Left renal pelvis (tissue), 4 donors: ENCODE results near the gene LAMTOR4. TPM values are rescaled to one million over a fixed set of nuclear protein-coding genes. Genes with fewer than 3 reads are reported as not detected.
"Not testable (repeated sequence)": the region's sequence is repeated elsewhere in the genome, so short reads cannot be mapped to it uniquely, and the experiment has no call there.

ENCODE experiments used
- DNase-seq, 4 donors: peaks; one replicate each; pipeline ENCODE4 v3.0.0-alpha.2; 2013; ENCODE audit warnings: low read depth in 4 of 4, low spot score in 3 of 4
- polyA plus RNA-seq, 4 donors: library from polyadenylated mRNA; unstranded; fragments of 120-200 nt; gene quantifications; one replicate each; pipeline ENCODE4 v1.2.1, GENCODE V29; 2013; ENCODE audit not compliant: insufficient read length in 4 of 4

The LAMTOR4 gene
- polyA plus RNA-seq, 4 donors, result 79.5 to 129 (median 92.6) TPM

DNA sequence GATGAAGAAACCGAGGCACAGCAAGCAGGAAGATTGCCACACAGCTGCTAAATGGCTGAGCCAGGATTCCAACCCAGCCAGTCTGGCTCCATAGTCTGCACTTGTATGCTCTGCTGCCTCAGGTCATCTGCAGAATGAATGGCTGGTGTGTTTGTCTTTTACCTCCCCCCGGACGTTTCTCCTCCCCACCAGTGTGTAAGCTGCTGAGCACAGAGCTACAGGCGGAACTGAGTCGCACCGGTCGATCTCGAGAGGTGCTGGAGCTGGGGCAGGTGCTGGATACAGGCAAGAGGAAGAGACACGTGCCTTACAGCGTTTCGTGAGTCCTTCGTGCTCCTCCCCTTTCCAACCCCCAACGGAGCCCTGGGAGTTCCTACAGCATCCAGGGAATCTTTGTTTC, 26.7 kb upstream of the LAMTOR4 start:
- DNase-seq, result no peak

DNA sequence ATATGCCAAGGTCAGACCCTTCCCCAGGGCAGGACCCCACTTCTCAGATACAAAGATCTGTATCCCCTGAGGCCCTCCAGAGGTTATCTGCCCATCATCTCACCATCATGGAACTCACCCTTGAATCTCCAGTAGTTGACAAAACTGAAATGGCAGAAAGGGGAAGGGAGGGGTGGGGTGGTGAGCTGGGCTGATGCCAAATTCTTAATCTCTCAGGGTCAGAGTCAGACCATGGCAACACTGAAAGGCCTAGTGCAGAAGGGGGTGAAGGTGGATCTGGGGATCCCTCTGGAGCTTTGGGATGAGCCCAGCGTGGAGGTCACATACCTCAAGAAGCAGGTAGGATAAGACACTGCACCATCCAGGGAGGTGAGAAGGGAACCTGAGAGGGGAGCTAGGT, 26.1 kb upstream of the LAMTOR4 start:
- DNase-seq, result no peak

DNA sequence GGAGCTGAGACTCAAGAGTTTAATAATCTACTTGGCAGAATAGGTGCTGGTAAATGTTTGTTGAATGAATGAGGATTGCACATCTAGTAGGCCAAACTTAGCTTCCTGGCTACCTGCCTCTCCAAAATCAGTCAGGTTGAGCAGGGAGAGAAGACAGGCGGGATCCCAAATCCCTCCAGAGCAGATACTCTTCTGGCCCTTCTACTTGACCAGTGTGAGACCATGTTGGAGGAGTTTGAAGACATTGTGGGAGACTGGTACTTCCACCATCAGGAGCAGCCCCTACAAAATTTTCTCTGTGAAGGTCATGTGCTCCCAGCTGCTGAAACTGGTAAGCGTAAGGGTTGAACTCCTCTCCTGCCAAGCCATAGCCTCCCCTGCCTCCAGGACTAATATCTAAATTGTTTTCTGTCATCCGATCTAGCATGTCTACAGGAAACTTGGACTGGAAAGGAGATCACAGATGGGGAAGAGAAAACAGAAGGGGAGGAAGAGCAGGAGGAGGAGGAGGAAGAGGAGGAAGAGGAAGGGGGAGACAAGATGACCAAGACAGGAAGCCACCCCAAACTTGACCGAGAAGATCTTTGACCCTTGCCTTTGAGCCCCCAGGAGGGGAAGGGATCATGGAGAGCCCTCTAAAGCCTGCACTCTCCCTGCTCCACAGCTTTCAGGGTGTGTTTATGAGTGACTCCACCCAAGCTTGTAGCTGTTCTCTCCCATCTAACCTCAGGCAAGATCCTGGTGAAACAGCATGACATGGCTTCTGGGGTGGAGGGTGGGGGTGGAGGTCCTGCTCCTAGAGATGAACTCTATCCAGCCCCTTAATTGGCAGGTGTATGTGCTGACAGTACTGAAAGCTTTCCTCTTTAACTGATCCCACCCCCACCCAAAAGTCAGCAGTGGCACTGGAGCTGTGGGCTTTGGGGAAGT, 24.2 kb upstream of the LAMTOR4 start:
- DNase-seq, result no peak

DNA sequence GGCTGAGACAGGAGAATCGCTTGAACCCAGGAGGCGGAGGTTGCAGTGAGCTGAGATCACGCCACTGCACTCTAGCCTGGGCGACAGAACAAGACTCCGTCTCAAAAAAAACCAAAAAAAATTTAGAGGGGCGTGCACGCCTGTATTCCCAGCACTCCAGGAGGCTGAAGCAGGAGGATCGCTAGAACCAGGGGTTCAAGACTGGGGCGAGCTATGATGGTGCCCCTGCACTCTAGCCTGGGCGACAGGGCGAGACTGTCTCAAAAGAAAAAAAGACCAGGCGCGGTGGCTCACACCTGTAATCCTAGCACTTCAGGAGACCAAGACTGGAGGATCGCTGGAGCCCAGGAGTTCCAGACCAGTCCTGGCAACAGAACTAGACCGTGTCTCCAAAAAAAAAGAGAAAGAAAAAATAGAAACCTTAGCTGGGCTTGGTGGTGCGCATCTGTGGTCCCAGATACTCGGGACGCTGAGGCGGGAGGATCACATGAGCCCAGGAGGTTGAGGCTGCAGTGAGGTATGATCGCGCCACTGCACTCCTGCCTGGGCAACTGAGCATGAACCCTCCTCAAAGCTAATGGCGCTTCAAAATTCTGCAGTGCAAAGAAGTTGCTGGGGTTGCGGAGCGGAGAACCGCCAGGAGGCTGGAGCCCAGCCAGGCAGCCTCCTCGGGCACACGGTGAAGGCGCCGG, 22.3 kb upstream of the LAMTOR4 start:
- no peak for DNase-seq

DNA sequence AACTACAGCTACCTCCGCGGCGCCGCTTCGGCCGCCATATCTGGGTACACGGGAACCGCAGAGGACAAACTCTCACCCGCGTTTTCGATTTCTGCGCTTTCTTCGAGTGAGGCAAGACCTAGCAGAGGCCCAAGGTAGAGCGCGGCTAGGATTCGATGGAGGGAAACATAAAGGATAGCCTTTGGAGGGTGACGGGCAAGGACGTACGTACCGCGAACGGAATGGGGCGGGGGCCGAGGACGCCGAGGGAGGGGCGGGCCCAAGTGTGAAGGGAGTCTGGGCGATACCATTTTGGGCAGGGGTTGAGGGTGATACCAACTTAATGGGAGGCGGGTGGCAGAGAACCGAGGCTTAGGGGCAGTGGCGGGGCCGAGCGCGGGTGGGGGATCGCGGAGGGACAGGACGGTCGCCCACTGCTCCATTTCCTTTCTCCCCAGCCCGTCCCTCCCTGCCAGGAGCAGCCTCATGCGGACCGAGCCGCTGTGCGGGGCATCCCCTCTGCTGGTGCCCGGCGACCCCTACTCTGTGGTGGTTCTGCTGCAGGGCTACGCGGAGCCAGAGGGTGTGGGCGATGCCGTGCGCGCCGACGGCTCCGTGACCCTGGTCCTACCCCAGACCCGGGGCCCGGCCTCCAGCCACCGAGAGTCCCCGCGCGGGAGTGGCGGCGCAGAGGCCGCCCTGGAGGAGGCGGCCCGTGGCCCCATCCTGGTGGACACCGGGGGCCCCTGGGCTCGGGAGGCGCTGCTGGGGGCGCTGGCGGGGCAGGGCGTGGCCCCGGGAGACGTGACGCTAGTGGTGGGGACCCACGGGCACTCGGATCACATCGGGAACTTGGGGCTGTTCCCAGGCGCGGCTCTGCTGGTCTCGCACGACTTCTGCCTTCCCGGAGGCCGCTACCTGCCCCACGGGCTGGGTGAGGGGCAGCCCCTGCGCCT, 21.5 kb upstream of the LAMTOR4 start, which contains the start of gene MBLAC1:
Gene MBLAC1 (plus strand): TSS at position 37 of the 935 bp plus-strand sequence. CDS start 429 bp downstream, at position 466.
- DNase-seq, result peak; percentile 89 to 93 (median 92)

DNA sequence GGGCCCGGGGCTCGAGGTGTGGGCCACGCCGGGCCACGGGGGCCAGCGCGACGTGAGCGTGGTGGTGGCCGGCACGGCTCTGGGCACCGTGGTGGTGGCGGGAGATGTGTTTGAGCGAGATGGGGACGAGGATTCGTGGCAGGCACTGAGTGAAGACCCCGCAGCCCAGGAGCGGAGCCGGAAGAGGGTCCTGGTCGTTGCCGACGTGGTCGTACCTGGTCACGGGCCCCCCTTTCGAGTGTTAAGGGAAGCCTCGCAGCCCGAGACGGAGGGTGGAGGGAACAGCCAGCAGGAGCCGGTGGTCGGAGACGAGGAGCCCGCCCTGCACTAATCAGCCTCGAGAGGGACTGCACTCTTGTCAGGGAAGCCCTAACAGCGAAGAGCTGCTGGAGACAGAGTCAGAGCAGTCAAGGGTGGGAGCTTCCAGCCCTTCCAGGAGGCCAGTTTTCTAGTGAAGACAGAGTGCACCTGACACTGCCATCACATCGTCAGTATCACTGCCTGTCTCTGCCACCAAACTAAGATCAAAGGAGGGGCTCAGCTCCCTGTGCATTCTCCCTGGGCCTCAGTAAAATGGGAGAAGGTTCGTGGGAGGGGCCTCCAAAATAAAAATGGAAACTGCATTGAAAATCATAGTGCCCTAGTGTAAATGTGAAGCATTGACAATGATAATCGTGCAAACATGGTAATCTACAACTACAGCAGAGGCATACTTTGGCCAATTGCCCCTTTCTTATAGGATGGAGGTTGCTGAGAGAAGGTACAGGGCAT, 20.7 kb upstream of the LAMTOR4 start:
- DNase-seq, result no peak

DNA sequence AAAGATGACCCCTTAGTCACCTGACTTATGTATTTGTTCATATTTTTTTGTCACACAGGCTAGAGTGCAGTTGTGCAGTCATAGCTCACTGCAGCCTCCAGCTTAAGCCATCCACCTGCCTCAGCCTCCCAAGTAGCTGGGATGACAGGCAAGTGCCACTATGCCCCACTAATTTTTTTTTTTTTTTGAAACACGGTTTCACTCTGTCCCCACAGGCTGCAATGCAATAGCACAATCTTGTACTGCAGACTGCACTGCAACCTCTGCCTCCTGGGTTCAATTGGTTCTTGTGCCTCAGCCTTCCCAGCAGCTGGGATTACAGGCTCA, 20.1 kb upstream of the LAMTOR4 start:
- DNase-seq, result no peak

DNA sequence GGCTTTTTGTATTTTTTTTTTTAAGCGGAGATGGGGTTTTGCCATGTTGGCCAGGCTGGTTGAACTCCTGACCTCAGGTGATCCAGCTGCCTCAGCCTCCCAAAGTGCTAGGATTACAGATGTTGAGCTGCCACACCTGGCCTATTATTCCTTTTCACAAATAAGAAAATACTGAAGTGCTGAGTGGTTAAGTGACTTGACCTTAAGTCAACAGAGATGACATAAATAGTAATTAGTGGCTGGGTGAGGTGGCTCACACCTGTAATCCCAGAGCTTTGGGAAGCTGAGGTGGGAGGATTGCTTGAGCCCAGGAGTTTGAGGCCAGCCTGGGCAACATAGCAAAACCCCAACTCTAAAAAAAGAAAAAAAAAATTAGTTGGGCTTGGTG, 18.5 kb upstream of the LAMTOR4 start:
- not testable (repeated sequence) for DNase-seq

DNA sequence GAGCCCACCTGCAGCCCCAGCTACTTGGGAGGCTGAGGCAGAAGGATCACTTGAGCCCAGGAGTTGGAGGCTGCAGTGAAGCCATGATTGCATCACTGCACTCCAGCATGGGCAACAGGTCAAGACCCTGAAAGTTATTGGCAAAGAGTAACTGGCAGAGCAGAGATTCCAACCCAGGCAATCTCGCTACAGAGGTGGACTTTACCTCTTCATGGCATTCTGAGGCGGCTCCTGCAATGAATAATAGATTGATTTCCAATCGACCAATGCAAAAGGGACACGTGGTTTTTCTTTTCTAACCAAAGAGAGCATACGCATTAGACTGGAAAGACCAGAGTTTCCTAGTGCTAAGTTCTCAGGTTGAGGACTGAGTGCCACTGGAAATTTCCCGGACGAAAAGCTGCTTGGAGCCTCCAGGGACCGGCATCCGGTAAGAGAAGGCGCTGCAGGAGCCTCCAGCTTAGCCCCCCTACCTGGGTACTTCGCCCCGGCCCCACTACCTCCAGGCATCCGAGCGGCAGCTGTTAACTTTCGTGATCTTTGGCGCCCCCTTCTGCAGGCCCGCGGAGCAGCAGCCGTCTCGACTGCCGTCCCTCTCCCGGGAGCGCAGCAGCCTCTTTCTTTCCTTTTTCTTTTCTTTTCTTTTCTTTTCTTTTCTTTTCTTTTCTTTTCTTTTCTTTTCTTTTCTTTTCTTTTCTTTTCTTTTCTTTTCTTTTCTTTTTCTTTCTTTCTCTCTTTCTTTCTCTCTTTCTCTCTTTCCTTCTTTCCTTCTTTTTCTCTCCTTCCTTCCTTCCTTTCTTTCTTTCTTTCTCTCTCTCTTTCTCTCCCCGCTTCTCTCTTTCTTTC, 17.9 kb upstream of the LAMTOR4 start:
- DNase-seq, result no peak

DNA sequence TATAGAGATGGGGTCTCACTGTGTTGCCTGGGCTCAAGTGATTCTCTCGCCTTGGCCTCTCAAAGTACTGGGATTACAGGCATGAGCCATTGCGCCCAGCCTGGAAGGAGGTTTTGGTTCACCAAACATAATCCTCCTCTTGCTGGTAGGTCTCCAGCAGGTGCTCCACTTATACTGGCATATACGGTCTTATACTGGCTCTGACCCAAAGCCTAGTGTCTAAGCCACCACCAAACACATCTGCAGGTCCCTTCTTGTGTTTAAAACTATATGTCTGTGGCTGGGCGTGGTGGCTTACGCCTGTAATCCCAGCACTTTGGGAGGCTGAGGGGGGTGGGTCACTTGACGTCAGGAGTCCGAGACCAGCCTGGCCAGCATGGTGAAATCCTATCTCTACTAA, 16.6 kb upstream of the LAMTOR4 start:
- DNase-seq, result no peak

DNA sequence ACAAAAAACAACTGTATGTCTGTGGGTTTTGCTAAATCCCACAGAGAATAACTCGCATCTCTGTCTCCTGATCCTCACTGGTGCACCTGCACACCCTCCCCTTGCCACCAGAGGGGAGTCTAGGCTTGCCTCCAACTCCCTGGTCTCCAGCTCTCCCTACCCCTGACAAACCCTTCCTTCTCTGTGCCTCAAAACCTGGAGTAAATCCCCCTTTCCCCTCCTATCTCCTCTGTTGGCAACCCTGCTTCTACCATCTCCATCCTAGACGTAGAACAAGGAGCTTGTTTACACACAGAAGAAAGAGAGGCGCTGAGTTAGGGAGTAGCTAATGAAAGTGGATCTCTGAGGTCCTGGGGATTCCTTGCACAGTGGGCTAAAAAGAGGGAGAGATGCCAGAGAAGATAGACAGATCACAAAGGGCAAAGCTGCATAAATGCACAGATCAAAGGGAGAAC, 16.0 kb upstream of the LAMTOR4 start:
- DNase-seq, result no peak

DNA sequence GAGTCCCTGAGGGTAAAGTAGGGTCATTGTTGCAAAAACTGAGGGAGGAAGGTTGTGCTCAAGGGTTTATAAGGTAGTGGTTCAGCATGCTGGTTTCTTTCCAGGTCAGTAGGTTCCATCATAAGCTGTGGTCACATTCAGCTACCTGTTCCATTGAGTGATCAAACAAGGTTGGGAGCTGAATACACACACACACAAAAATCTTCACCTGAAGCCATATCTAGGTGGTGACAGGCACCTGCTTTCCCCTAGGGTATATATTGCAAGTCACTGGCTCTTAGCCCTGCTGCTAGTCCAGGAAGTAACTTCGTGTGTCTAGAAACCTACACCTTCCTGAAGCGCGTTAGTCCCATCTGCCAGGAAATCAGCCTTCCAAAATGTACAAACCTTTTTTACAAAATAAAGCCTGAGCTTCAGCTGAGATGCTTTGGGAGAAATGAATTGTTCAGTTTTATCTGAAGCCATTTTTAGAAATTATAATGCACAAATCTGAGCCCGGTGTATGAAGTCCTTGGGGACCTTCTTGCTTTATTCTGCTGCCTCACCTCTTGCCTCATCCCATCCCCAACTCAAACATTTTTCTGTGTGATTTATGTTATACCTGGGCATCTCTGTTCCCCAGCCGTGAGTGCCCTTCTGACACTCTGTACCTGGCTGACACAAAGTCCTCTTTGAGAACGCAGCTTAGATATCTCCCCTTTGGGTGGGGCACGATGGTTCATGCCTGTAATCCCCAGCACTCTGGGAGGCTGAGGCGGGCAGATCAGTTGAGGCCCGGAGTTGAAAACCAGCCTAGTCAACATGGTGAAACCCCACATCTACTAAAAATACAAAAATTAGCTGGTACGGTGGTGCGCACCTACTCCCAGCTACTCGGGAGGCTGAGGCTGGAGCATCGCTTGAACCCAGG, 10.6 kb upstream of the LAMTOR4 start:
- DNase-seq, result no peak

DNA sequence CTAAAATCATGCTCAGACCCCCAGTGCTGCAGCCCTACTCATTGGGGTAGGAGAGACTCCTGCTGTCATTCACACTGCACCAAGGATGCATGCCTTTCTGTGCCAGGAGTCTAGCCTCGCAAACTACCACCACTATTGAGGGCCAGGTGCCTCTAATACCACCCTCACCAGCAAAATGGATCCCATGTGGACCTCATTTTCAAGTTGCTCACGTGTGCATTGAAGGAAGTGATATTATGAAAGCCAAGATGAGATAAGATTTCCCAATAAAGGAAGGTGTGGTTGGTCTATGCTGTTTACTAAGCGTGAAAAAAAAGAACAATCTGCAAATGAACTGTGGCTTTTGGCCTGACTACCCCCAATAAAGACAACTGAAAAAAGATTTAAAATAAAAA, 7.2 kb upstream of the LAMTOR4 start:
- no peak for DNase-seq

DNA sequence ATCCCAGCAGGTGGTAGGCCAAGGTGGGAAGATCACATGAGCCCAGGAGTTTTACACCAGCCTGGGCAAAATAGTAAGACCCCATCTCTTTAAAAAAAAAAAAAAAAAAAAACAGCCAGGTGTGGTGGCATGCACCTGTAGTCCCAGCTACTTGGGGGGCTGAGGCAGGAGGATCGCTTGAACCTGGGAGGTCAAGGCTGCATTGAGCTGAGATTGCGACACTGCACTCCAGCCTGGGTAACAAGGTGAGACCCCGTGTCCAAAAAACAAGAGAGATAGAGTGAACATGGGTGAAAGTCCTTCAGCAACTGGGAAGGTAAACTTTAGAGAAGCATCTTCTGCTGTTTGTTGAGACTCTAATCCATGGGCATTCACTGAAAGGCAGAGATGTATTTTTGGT, 6.3 kb upstream of the LAMTOR4 start:
- no peak for DNase-seq

DNA sequence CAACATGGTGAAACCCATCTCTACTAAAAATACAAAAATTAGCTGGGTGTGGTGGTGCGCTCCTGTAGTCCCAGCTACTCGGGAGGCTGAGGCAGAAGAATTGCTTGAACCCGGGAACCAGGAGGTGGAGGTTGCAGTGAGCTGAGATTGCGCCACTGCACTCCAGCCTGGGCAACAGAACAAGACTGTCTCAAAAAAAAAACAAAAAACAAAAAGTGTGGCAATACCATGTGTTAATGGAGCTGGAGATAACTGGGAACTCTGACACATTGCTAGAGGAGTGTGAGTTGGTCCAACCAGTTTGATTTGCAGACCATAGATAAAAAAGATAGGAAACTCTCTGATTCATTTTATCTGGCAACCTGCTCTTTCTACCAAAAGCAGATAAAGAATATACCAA, 2.4 kb upstream of the LAMTOR4 start:
- not testable (repeated sequence) for DNase-seq

DNA sequence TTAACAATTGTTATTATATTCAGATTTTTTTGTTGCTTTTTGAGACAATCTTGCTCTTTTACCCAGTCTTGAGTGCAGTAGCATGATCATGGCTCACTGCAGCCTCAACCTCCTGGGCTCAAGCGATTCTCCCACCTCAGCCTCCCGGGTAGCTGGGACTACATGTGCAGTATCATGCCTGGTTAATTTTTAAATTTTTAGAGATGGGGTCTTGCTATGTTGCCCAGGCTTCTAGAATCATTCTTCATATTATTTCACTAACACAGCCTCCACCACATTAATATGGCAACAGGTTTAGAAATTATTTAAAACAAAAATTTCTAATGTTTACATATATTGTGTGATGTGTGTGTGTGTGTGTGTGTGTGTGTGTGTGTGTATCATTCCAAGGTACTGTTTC, 1.4 kb upstream of the LAMTOR4 start:
- DNase-seq, result no peak

DNA sequence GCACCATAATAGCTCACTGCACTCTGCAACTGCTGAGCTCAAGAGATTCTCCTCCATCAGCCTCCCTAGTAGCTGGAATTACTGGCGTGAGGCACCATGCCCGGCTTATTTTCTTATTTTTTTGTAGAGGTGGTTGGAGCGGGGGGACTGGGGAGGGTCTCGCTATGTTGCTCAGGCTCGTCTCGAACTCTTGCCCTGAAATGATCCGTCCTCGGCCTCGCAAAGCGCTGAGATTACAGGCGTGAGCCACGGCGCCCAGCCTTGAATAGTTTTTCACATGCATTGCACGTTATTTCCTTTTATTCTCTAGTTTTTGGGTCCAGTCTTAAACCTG, 526 bp upstream of the LAMTOR4 start:
- no peak for DNase-seq

DNA sequence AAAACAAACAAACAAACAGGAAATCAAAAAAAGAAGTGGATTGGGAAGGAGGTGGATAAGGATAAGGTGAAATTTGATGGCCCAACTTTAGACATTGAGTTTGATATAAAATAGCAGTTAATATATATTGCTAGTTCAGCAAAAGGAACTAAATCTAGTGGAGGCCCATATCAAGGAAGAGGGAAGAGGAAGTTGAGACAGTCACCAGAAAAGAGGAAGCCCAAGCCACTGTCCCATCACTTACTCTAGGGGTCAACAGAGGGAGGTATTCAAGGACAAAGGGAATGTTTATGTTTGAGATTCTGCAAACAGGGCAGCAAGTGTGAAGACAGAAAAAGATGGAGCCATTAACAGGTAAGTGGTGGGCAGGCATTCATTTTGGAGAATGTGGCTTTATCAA, 3.7 kb downstream of the LAMTOR4 start:
- no peak for DNase-seq
